GM21360 (cell line): ENCODE results near the gene SNX18.

ENCODE experiments used
- ATAC-seq: cut with Tn5 transposase; IDR thresholded peaks from one replicate; pipeline ENCODE4 v1.9.1; 2021; ENCODE audit warnings: mild to moderate bottlenecking, moderate library complexity; ENCODE audit not compliant: unreplicated experiment

The SNX18 gene

GRCh38 chr5:54579591-54580295, 62.2 kb downstream of the SNX18 start:
- ATAC-seq: no peak

- ATAC-seq: no peak
Measured at GRCh38 chr5:54580997-54581811, 63.6 kb downstream of the SNX18 start.

GRCh38 chr5:54581831-54582548, 64.4 kb downstream of the SNX18 start:
- no peak for ATAC-seq

- ATAC-seq: no peak
Measured at GRCh38 chr5:54586336-54586735, 68.8 kb downstream of the SNX18 start.

- no peak for ATAC-seq
Measured at GRCh38 chr5:54589786-54590185, 72.2 kb downstream of the SNX18 start.

GRCh38 chr5:54590824-54591223, 73.3 kb downstream of the SNX18 start:
- ATAC-seq: no peak

GRCh38 chr5:54593779-54594178, 76.2 kb downstream of the SNX18 start:
- no peak for ATAC-seq

GRCh38 chr5:54594181-54594580, 76.6 kb downstream of the SNX18 start:
- ATAC-seq: no peak

- no peak for ATAC-seq
Measured at GRCh38 chr5:54595721-54596120, 78.2 kb downstream of the SNX18 start.
